ENCODE measurements around the gene CAPN15. TPM values are rescaled to one million over a fixed set of nuclear protein-coding genes. Genes with fewer than 3 reads are reported as not detected.
A peak's percentile ranks its signal among the peaks of the same experiment; 100 is the strongest.

The CAPN15 gene
- total and polyA plus RNA-seq, 9 of the 15 experiments (the other 6 are each of a cell fraction or from before 2014, with no cell fraction given) = 0.62 to 111 (median 14.2) TPM

DNA sequence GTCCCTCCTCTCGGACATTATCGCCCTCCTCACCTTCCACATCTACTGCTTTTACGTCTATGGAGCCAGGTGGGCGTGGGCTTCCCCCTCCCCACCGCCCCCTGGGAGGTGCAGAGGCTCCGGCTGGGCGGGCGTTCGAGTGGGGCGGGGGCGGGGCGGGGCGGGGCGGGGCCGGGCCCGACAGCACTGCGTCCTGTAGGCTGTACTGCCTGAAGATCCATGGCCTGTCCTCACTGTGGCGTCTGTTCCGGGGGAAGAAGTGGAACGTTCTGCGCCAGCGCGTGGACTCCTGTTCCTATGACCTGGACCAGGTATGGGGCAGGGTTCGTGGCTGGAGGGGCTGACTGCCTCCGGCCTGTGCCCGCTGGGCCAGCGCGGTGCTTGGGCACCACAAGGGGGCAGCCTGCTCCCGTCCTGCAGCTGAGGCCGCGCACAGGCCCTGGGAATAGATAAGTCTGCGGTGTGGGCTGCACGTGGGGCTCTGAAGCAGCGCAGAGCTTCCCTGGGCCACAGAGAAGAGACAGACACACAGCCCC is 51.4 kb downstream of the CAPN15 start (continued):
- TF ChIP-seq ETV1 (tag; conservative IDR thresholded peaks at IDR 0.05; ENCODE audit: low read depth) (no peak), SIN3B (IDR thresholded peaks at IDR 0.05; ENCODE audit: low read depth) (no peak), BRCA1 (IDR thresholded peaks at IDR 0.05) (no peak), BRCA1 (CRISPR knock-in tag; IDR thresholded peaks at IDR 0.05) (no peak), STAT5B (CRISPR knock-in tag; IDR thresholded peaks at IDR 0.05) (no peak), BACH1 (tag; IDR thresholded peaks at IDR 0.05) (no peak), MAFK (IDR thresholded peaks at IDR 0.05; ENCODE audit: low read length) (no peak), ESRRB (CRISPR knock-in tag; IDR thresholded peaks at IDR 0.05; ENCODE audit: borderline replicate concordance) (no peak), KAT7 (CRISPR knock-in tag; IDR thresholded peaks at IDR 0.05; ENCODE audit: borderline replicate concordance) (0 out of 2 replicates have a peak, but pooled peaks have one; percentile 15), PTBP1 (IDR thresholded peaks at IDR 0.05; ENCODE audit: low read depth, low read length) (no peak), TSHZ1 (CRISPR knock-in tag; IDR thresholded peaks at IDR 0.05) (no peak), MXI1 (IDR thresholded peaks at IDR 0.05; ENCODE audit: low read depth, low read length) (peak; percentile 72; the same call in 1 of the 2 replicates), NFIC (IDR thresholded peaks at IDR 0.05) (peak; percentile 55), HNRNPL (IDR thresholded peaks at IDR 0.05; ENCODE audit: low read depth, low read length) (peak; percentile 95), CBX2 (IDR thresholded peaks at IDR 0.05; ENCODE audit: insufficient read depth, low read length, poor library complexity, severe bottlenecking) (no peak), ZNF134 (CRISPR knock-in tag; conservative IDR thresholded peaks at IDR 0.05) (no peak), ATF1 (CRISPR knock-in tag; IDR thresholded peaks at IDR 0.05) (no peak), ATF1 (tag; IDR thresholded peaks at IDR 0.05) (peak; percentile 33; the same call in 1 of the 2 replicates), DIDO1 (tag; IDR thresholded peaks at IDR 0.05; ENCODE audit: low read depth) (no peak), FOXK1 (CRISPR knock-in tag; IDR thresholded peaks at IDR 0.05; ENCODE audit: borderline replicate concordance) (peak; percentile 86; the same call in 1 of the 2 replicates), TCF7L2 (IDR thresholded peaks at IDR 0.05; ENCODE audit: low read depth, low read length) (no peak), POLR2H (tag; IDR thresholded peaks at IDR 0.05; ENCODE audit: low read depth) (no peak), HDGF (IDR thresholded peaks at IDR 0.05) (no peak)
- TF ChIP-seq, protein P1, sequence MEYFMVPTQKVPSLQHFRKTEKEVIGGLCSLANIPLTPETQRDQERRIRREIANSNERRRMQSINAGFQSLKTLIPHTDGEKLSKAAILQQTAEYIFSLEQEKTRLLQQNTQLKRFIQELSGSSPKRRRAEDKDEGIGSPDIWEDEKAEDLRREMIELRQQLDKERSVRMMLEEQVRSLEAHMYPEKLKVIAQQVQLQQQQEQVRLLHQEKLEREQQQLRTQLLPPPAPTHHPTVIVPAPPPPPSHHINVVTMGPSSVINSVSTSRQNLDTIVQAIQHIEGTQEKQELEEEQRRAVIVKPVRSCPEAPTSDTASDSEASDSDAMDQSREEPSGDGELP (CRISPR knock-in tag; IDR thresholded peaks at IDR 0.05; ENCODE audit: borderline replicate concordance) = peak; percentile 98
- TF ChIP-seq, protein P2, sequence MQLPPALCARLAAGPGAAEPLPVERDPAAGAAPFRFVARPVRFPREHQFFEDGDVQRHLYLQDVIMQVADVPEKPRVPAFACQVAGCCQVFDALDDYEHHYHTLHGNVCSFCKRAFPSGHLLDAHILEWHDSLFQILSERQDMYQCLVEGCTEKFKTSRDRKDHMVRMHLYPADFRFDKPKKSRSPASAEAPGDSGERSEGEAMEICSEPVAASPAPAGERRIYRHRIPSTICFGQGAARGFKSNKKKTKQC (CRISPR knock-in tag; IDR thresholded peaks at IDR 0.05) = peak; percentile 89; the same call in 1 of the 2 replicates
- TF ChIP-seq, protein P3, sequence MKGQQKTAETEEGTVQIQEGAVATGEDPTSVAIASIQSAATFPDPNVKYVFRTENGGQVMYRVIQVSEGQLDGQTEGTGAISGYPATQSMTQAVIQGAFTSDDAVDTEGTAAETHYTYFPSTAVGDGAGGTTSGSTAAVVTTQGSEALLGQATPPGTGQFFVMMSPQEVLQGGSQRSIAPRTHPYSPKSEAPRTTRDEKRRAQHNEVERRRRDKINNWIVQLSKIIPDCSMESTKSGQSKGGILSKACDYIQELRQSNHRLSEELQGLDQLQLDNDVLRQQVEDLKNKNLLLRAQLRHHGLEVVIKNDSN (CRISPR knock-in tag; IDR thresholded peaks at IDR 0.05) = peak; percentile 92

All from K562 (cell line).